Left ventricle myocardium inferior (tissue), 1 donor: ENCODE results near the gene ADCY2. TPM values are rescaled to one million over a fixed set of nuclear protein-coding genes. Genes with fewer than 3 reads are reported as not detected.

ENCODE experiments used
- DNase-seq: peaks from one replicate; pipeline ENCODE4 v3.0.0-alpha.2; 2020
- H3K27ac ChIP-seq: fragments of 200-600 bp; replicated peaks from 2 replicates; pipeline ENCODE4 v1.8.0; 2021
- H3K27me3 ChIP-seq: fragments of 200-600 bp; 2 replicates; pipeline ENCODE4 v1.8.0; 2021; ENCODE audit warnings: low read depth
- H3K36me3 ChIP-seq: fragments of 200-600 bp; 2 replicates; pipeline ENCODE4 v1.8.0; 2021
- H3K4me1 ChIP-seq: fragments of 200-600 bp; 2 replicates; pipeline ENCODE4 v1.8.0; 2021
- H3K4me3 ChIP-seq: fragments of 200-600 bp; 2 replicates; pipeline ENCODE4 v1.8.0; 2021; ENCODE audit warnings: mild to moderate bottlenecking, moderate library complexity
- H3K9me3 ChIP-seq: fragments of 200-600 bp; replicated peaks from 2 replicates; pipeline ENCODE4 v1.8.0; 2021
- intact Hi-C: fragments of 100-400 bp; cut with micrococcal nuclease; formaldehyde crosslinking; loops from one replicate; pipeline ENCODE4 v1.11.0; 2022
- total RNA-seq: library from RNA; stranded (reverse); fragmentation: NEBNext Ultra II Directional; extraction: Animal tissue kit (Norgen Biotek cat#: 25700); gene quantifications from one replicate; pipeline ENCODE4 v1.2.1, GENCODE V29; 2021
- TF ChIP-seq, protein P1 (sequence below): fragments of 200-600 bp; IDR thresholded peaks from 2 replicates; pipeline ENCODE4 v1.8.0; 2021; ENCODE audit warnings: antibody characterized with exemption, mild to moderate bottlenecking, borderline replicate concordance
- donor health status: DM: no; HTN: yes; CAD: no; lungs with severe emphysema.

Gene ADCY2
- total RNA-seq, 1 donor from 2014 or later = 0.30 TPM

DNA sequence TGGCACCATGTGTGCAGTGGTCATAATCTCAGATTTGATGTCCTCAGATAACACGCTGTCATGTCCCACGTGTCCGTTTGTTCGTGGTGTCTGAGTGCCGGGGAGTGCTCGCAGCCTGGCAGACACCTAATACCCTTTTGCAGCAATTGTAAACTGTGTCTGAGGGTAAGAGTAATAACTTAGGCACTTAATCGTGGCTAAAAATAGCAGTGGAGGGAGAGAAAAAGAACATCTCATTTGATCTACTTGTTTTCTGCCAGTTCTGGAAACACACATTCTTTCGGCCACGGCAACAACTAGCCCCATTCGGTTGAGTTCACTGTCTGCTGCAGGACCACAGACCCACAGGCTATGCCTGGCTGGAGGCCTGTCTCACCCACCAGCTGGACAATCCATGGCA lies 16.5 kb downstream of the ADCY2 start:
- Histone ChIP-seq H3K9me3 (no peaks in the 10 kb centered on the region), H3K27me3 (peaks cover 16% of the 10 kb centered on the region), H3K27ac (no peak overlapping the region), H3K4me1 (no peaks in the 10 kb centered on the region), H3K4me3 (no peak overlapping the region), H3K36me3 (no peaks in the 10 kb centered on the region)
- TF ChIP-seq, protein P1, sequence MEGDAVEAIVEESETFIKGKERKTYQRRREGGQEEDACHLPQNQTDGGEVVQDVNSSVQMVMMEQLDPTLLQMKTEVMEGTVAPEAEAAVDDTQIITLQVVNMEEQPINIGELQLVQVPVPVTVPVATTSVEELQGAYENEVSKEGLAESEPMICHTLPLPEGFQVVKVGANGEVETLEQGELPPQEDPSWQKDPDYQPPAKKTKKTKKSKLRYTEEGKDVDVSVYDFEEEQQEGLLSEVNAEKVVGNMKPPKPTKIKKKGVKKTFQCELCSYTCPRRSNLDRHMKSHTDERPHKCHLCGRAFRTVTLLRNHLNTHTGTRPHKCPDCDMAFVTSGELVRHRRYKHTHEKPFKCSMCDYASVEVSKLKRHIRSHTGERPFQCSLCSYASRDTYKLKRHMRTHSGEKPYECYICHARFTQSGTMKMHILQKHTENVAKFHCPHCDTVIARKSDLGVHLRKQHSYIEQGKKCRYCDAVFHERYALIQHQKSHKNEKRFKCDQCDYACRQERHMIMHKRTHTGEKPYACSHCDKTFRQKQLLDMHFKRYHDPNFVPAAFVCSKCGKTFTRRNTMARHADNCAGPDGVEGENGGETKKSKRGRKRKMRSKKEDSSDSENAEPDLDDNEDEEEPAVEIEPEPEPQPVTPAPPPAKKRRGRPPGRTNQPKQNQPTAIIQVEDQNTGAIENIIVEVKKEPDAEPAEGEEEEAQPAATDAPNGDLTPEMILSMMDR = no peak
- DNase-seq = no peak
- intact Hi-C loops = no loop called here

DNA sequence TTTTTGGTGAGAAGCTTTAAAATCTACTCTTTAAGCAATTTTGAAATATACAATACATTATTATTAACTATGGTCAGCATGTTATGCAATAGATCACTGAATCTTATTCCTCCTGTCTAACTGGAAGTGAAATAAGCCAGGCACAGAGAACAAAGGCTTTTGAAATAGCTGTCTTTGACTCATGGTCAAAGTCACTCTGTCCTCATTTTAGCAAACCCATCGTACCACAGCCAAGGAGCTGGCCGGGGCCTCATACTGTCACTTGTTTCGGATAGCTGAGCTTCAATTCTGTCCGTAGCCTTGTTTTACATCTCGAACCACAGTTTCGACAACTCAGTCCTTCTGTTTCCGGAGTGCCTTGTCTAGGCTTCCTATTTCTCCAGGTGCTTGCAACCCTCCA lies 19.2 kb downstream of the ADCY2 start:
- TF ChIP-seq, protein P1 = no peak
- Histone ChIP-seq H3K27me3 (peaks cover 35% of the 10 kb centered on the region), H3K4me1 (no peaks in the 10 kb centered on the region), H3K36me3 (no peaks in the 10 kb centered on the region), H3K9me3 (no peaks in the 10 kb centered on the region), H3K4me3 (no peak overlapping the region), H3K27ac (no peak overlapping the region)
- intact Hi-C loops = no loop called here
- no peak for DNase-seq

DNA sequence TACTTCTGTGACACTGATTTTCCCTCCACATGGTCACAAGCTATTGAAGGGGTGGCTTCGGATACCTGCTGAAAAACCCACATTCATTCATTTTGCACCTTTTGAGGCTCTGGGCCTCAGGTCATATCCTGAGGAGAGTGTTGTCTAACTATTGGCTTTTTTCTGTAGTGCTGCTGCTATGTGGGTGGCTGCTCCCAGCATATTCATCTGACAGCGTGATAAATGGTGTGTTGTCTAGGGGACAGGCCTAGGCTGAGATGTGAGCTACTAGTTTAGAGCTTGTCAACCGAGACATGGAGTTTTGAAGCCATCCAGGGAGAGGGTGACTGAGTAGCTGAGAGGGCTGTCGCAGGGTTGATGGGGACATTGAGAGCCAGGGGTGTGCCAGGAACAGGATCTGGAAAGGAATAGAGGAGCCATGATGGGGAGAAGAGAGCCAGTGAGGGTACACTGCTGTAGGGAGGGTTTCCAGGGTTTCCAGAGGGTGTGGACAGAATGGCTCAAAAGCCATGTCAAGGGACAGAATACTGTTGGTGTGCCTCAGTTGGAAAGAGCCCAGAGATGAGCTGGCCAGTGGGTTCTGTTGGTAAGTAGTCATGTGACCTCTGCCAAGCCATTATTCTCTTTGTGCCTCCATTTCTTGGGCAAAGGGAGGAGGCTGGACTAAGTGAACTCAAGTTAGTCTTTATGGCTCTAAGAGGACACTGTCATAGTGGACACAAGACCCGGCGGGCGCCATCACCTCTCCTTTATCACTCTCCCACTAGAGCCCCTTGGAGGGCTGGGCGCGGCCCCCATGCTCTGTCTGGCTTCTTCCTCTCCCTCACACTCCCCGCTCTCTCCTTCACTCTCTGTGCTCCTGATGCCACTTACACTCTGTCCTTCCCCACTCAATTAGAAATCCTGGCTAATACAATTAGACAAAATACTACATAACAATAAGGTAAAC lies 19.9 kb downstream of the ADCY2 start:
- DNase-seq = no peak
- H3K4me1 ChIP-seq = no peaks in the 10 kb centered on the region
- TF ChIP-seq, protein P1 = no peak
- H3K36me3 ChIP-seq = no peaks in the 10 kb centered on the region
- H3K27ac ChIP-seq = no peak overlapping the region
- H3K4me3 ChIP-seq = no peak overlapping the region
- no peaks in the 10 kb centered on the region for H3K9me3 ChIP-seq
- intact Hi-C loops = no loop called here
- peaks cover 42% of the 10 kb centered on the region for H3K27me3 ChIP-seq

DNA sequence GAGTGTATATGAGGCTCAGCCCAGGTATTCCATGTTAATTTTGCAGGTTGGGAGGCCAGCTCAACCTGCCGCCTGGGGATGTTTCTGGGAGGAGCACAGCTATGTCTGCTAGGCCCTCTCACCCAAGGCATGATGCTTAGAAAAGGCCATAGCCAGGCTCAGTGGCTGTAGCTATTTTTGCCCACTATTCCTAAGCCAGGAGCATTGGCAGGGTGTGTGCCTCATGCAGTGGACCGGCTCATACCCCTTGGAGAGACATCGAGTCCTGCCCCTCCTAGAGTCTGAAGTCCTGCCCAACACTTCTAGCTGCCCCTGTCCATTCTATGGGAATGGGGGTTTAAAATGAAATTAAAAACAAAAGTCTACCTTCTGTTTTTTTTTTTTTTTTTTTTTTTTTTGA lies 22.3 kb downstream of the ADCY2 start:
- DNase-seq = no peak
- no peaks in the 10 kb centered on the region for H3K4me1 ChIP-seq
- no peaks in the 10 kb centered on the region for H3K36me3 ChIP-seq
- H3K27ac ChIP-seq = no peak overlapping the region
- TF ChIP-seq, protein P1 = no peak
- H3K9me3 ChIP-seq = no peaks in the 10 kb centered on the region
- no peak overlapping the region for H3K4me3 ChIP-seq
- H3K27me3 ChIP-seq = peaks cover 50% of the 10 kb centered on the region
- intact Hi-C loops = no loop called here

DNA sequence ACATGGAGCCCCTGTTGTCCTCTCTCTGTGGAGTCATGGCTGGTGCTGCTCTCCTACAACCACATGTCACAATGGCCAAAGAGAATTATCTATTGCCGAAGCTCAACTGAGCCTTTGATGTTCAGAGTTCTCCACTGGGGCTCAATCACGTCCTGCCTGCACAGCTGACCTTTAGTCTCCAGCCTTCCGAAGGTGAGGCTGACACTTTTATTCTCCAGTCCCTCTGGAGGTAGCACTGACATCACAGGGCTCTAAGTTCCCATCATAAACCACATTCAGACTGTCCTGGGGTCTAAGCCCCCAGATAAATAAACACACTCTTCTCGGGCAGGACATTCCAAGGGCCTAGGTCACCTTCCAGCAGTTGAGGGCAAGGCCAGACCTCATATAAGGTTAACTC lies 23.4 kb downstream of the ADCY2 start:
- no peak for DNase-seq
- no peak overlapping the region for H3K27ac ChIP-seq
- intact Hi-C loops = no loop called here
- no peak overlapping the region for H3K4me3 ChIP-seq
- peaks cover 56% of the 10 kb centered on the region for H3K27me3 ChIP-seq
- no peaks in the 10 kb centered on the region for H3K9me3 ChIP-seq
- TF ChIP-seq, protein P1 = no peak
- no peaks in the 10 kb centered on the region for H3K4me1 ChIP-seq
- no peaks in the 10 kb centered on the region for H3K36me3 ChIP-seq
